ENCODE data around the gene SLC22A23. TPM values are rescaled to one million over a fixed set of nuclear protein-coding genes. Genes with fewer than 3 reads are reported as not detected.
A peak's percentile ranks its signal among the peaks of the same experiment; 100 is the strongest.

The SLC22A23 gene
- total RNA-seq, 1 donor from 2014 or later, result 102 TPM

DNA sequence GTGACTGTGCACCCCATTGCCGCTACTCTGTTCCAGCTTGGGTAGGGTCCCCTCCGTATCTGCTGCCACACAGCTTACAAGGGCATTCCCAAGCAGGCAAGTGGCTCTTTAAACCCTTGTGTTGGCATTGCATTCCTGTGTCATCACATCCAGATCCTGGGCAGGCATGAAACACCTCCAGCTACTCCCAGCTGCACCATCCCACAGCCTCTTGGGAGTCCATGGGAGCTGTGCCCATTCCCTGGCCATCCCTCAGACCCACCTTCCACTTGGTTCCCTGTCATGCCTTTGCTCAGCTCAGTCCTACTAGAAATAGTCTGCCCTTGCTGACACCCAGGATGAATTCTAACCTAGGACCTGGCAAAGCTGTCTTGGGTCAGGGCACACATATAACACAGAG lies 110.4 kb downstream of the SLC22A23 start:
- H3K4me3 Mint-ChIP-seq (ENCODE audit: unreplicated experiment), result no peak overlapping the region
- peaks cover 86% of the 10 kb centered on the region for H3K4me1 Mint-ChIP-seq (ENCODE audit: low read depth, unreplicated experiment)
- H3K9me3 Mint-ChIP-seq (ENCODE audit: unreplicated experiment), result peaks cover 26% of the 10 kb centered on the region
- TF ChIP-seq, protein P1, sequence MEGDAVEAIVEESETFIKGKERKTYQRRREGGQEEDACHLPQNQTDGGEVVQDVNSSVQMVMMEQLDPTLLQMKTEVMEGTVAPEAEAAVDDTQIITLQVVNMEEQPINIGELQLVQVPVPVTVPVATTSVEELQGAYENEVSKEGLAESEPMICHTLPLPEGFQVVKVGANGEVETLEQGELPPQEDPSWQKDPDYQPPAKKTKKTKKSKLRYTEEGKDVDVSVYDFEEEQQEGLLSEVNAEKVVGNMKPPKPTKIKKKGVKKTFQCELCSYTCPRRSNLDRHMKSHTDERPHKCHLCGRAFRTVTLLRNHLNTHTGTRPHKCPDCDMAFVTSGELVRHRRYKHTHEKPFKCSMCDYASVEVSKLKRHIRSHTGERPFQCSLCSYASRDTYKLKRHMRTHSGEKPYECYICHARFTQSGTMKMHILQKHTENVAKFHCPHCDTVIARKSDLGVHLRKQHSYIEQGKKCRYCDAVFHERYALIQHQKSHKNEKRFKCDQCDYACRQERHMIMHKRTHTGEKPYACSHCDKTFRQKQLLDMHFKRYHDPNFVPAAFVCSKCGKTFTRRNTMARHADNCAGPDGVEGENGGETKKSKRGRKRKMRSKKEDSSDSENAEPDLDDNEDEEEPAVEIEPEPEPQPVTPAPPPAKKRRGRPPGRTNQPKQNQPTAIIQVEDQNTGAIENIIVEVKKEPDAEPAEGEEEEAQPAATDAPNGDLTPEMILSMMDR (IDR thresholded peaks at IDR 0.05; ENCODE audit: partially characterized antibody, unreplicated experiment), result no peak
- no peaks in the 10 kb centered on the region for H3K36me3 Mint-ChIP-seq (ENCODE audit: unreplicated experiment)
- peaks cover 21% of the 10 kb centered on the region for H3K27me3 Mint-ChIP-seq (ENCODE audit: unreplicated experiment)
- no peak for DNase-seq
- H3K27ac Mint-ChIP-seq (ENCODE audit: unreplicated experiment), result peak overlapping the region; percentile 40

DNA sequence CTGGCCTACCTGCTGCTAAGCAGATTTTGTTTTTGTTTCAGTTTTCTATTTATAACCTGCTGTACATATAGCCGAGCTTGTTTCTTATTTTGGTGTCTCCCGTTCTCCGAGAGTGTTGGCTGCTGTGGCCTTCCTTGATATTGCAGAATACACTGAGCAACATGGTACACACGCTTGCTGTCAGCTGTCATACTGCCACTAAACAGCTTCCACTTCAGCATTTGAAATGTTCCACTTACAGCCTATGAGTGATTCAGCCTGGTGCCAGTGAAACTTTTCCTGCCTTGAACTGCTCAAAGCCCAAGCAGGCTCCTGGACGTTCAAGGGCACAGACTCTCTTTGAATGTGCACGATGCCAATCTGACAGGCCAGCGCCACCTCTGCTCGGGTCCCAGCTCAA lies 111.0 kb downstream of the SLC22A23 start:
- H3K9me3 Mint-ChIP-seq (ENCODE audit: unreplicated experiment), result peaks cover 26% of the 10 kb centered on the region
- H3K4me1 Mint-ChIP-seq (ENCODE audit: low read depth, unreplicated experiment), result peaks cover 87% of the 10 kb centered on the region
- no peak for DNase-seq
- H3K27me3 Mint-ChIP-seq (ENCODE audit: unreplicated experiment), result peaks cover 23% of the 10 kb centered on the region
- H3K36me3 Mint-ChIP-seq (ENCODE audit: unreplicated experiment), result no peaks in the 10 kb centered on the region
- no peak overlapping the region for H3K4me3 Mint-ChIP-seq (ENCODE audit: unreplicated experiment)
- TF ChIP-seq, protein P1 (IDR thresholded peaks at IDR 0.05; ENCODE audit: partially characterized antibody, unreplicated experiment), result no peak
- H3K27ac Mint-ChIP-seq (ENCODE audit: unreplicated experiment), result peak overlapping the region; percentile 40

DNA sequence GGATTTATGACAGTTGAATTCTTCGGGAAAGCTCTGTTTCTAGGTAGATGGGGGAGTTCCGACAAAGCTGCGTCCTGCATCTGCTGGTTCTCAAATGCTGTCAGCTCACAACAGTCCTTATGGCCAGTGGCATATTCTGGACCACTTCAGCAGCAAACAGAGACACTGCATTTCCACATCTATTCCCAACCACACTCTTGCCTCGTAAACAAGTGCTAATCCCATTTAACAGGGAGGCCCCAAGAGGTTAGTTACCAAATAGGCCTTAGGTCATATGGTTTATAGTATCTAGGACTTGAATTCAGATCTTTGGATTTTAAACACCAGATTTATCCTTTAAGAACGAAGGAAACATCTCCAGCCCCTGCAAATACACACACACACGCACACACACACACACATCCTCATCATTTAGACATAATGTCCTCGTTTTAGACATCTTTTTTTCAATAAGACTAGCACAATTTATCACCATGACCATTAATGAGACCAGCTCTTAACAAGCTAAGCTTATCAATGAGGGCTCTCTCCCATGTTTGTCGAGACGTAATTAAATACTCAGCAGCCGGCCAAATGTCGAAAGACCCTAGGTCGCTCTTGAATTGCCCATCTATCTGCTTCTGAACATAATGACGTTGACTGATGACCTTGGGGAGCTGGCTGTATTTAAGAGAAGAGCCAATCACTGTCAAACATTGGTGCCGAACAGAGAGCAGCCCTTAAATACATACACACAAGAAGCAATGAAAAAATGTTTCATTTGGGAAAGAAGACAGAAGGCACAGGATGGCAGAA lies 113.6 kb downstream of the SLC22A23 start:
- Mint-ChIP-seq H3K27me3 (ENCODE audit: unreplicated experiment) (peaks cover 31% of the 10 kb centered on the region), H3K4me1 (ENCODE audit: low read depth, unreplicated experiment) (peaks cover 88% of the 10 kb centered on the region), H3K36me3 (ENCODE audit: unreplicated experiment) (no peaks in the 10 kb centered on the region), H3K27ac (ENCODE audit: unreplicated experiment) (peak overlapping the region; percentile 100), H3K9me3 (ENCODE audit: unreplicated experiment) (peaks cover 36% of the 10 kb centered on the region), H3K4me3 (ENCODE audit: unreplicated experiment) (peak overlapping the region; percentile 82)
- DNase-seq, result no peak
- TF ChIP-seq, protein P1 (IDR thresholded peaks at IDR 0.05; ENCODE audit: partially characterized antibody, unreplicated experiment), result no peak

DNA sequence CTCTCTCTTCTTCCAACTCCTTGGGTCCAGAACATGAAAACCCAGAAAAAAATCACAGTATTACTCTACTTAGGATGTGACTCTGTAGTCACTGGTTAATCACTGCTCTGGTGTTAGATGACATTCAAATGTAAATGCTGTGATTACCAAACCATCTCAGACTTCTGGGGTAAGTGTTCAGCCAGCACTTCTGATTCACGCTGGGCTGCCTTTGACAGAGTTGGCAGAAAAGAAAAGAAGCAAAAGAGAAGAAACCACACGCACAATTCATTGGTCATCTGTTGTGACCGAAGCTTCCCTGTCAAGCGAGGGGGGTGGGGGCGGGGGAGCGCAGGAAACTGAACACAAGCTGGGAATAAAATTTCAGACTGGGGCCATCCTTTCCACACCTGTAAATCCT lies 115.4 kb downstream of the SLC22A23 start:
- Mint-ChIP-seq H3K27ac (ENCODE audit: unreplicated experiment) (peak overlapping the region; percentile 100), H3K27me3 (ENCODE audit: unreplicated experiment) (peaks cover 29% of the 10 kb centered on the region), H3K9me3 (ENCODE audit: unreplicated experiment) (peaks cover 36% of the 10 kb centered on the region), H3K36me3 (ENCODE audit: unreplicated experiment) (no peaks in the 10 kb centered on the region), H3K4me1 (ENCODE audit: low read depth, unreplicated experiment) (peaks cover 85% of the 10 kb centered on the region), H3K4me3 (ENCODE audit: unreplicated experiment) (peak overlapping the region; percentile 82)
- DNase-seq, result peak; percentile 15
- TF ChIP-seq, protein P1 (IDR thresholded peaks at IDR 0.05; ENCODE audit: partially characterized antibody, unreplicated experiment), result no peak

DNA sequence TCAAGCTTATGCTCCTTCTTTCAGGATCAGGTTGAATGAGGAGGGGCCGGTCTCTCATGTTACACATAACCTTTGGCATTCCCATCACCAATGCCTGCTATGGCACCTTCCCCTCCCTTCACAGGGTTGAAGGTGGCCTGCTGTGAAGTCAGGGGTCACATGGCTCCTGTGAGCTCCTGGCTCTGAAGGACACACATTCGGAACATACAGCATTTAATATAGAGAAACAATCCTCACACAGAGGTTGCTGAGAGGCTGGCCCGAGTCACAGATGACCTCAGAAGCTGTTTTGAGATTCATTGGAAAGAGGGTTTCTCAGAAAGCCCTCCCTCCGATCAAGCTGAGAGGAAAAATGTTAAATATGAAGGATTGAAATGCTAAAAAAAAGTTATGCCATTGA lies 116.0 kb downstream of the SLC22A23 start:
- H3K27me3 Mint-ChIP-seq (ENCODE audit: unreplicated experiment), result peaks cover 30% of the 10 kb centered on the region
- H3K9me3 Mint-ChIP-seq (ENCODE audit: unreplicated experiment), result peaks cover 33% of the 10 kb centered on the region
- H3K36me3 Mint-ChIP-seq (ENCODE audit: unreplicated experiment), result no peaks in the 10 kb centered on the region
- H3K4me3 Mint-ChIP-seq (ENCODE audit: unreplicated experiment), result peak overlapping the region; percentile 82
- H3K4me1 Mint-ChIP-seq (ENCODE audit: low read depth, unreplicated experiment), result peaks cover 82% of the 10 kb centered on the region
- H3K27ac Mint-ChIP-seq (ENCODE audit: unreplicated experiment), result peak overlapping the region; percentile 100
- TF ChIP-seq, protein P1 (IDR thresholded peaks at IDR 0.05; ENCODE audit: partially characterized antibody, unreplicated experiment), result no peak
- peak; percentile 24 for DNase-seq

Measured in glutamatergic neuron (in vitro differentiated cells).